Transverse colon (tissue), 3 donors: Measurements from ENCODE around the gene POU3F3.

ENCODE experiments used
- CTCF ChIP-seq, 5 experiments: fragments of 200-600 bp in 3 of 5; fragments of 450-650 bp in 2 of 5; sonication (generic) in 3 of 5; IDR thresholded peaks; 1 replicate in 2 of 5; 2 replicates in 3 of 5; pipeline ENCODE4 v1.5.1; 2016 to 2017; ENCODE audit warnings: antibody characterized with exemption in 5 of 5, inconsistent platforms in 3 of 5, mild to moderate bottlenecking in 2 of 5, moderate library complexity in 1 of 5
- EP300 ChIP-seq: sonication (generic); formaldehyde crosslinking; IDR thresholded peaks from one replicate; pipeline ENCODE4 v1.6.1; 2017; ENCODE audit warnings: antibody characterized with exemption, low read depth

DNA sequence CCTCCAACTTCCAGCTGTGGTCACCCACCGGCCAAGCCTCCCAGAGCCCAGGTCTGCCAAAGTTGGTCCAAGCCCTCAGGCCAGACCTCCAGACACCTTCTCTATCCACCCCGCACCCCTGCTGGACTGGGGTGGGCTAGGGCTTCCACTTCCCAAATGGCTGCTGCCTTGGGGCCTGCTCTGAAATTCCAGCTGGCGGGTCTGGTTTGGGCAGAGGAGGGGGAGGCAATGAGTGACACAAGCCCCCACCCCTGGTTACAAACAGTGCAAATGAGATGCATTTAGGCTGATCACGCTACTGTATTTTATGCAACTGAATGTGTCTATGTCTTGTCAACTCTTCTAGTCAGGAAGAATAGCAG, 14.6 kb downstream of the POU3F3 start:
- TF ChIP-seq CTCF (IDR thresholded peaks at IDR 0.05) (no peak), EP300 (no peak)
